H7 (cell line): ENCODE measurements around the gene GPR132. TPM values are rescaled to one million over a fixed set of nuclear protein-coding genes. Genes with fewer than 3 reads are reported as not detected.

ENCODE experiments used
- DNase-seq: peaks from one replicate; pipeline ENCODE4 v3.0.0; 2012
- H3K27me3 ChIP-seq: 2 replicates; pipeline ENCODE4 v1.6.0; 2011; ENCODE audit warnings: mild to moderate bottlenecking, low read length; ENCODE audit not compliant: control insufficient read depth, insufficient read depth
- H3K36me3 ChIP-seq: replicated peaks from 2 replicates; pipeline ENCODE4 v1.5.1; 2011; ENCODE audit warnings: low read length; ENCODE audit not compliant: control insufficient read depth, insufficient read depth
- H3K4me3 ChIP-seq: 2 replicates; pipeline ENCODE4 v1.5.1; 2011; ENCODE audit warnings: low read depth, mild to moderate bottlenecking, control low read depth, low read length, moderate library complexity; ENCODE audit not compliant: insufficient read depth
- total RNA-seq: library from RNA; depleted of rRNA; stranded (reverse); fragments of >200 nt; shearing (Covaris generic); gene quantifications from 2 replicates; pipeline ENCODE4 v1.2.3, GENCODE V29; 2014

The GPR132 gene
- total RNA-seq, 1 experiment from 2014 or later, result not detected

DNA sequence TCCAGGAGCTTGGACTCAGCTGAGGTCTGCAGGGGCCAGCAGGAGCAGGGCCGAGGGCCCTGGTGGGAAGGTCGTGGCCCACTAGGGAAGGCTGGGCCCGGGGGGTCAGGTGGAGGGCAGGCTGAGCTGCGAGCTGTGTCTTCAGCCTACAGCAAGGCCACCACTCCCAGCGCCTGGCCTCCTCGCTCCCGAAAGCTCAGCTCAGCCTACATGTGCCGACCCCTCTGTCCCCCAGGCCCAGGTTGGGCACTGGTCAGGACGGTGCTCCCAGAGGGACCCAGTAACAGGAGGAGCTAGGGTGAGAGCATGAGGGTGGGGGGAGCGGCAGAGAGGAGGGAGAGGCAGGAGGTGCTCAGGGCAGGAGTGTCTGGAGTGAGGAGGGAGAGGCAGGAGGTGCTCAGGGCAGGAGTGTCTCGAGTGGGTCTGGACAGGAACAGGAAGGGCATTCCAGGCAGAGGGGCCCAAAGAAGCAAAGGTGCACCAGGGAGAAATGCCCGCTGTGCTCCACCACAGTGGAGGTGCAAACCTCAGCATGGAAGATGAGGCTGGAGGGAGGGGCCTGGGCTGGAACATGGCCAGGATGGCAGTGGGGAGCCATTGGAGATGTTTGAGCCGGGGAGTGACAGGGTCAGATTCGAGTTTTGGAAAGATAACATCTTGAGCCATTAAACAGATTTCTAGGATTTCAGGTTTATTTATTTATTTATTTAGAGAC, 29.1 kb upstream of the GPR132 start:
- Histone ChIP-seq H3K36me3 (no peaks in the 10 kb centered on the region), H3K27me3 (peaks cover 15% of the 10 kb centered on the region), H3K4me3 (peak overlapping the region; percentile 68)
- no peak for DNase-seq

- H3K36me3 ChIP-seq, result no peaks in the 10 kb centered on the region
- H3K4me3 ChIP-seq, result peak overlapping the region; percentile 68
- H3K27me3 ChIP-seq, result peaks cover 20% of the 10 kb centered on the region
- DNase-seq, result peak; percentile 98
Observed at GRCh38 chr14:105093431-105094192, 28.4 kb upstream of the GPR132 start.

GRCh38 chr14:105093038-105093430, 27.8 kb upstream of the GPR132 start:
- Histone ChIP-seq H3K36me3 (no peaks in the 10 kb centered on the region), H3K27me3 (peaks cover 26% of the 10 kb centered on the region), H3K4me3 (peak overlapping the region; percentile 68)
- no peak for DNase-seq

GRCh38 chr14:105092171-105093037, 27.2 kb upstream of the GPR132 start:
- peak; percentile 76 for DNase-seq
- H3K36me3 ChIP-seq, result no peaks in the 10 kb centered on the region
- H3K27me3 ChIP-seq, result peaks cover 32% of the 10 kb centered on the region
- H3K4me3 ChIP-seq, result peak overlapping the region; percentile 68

DNA sequence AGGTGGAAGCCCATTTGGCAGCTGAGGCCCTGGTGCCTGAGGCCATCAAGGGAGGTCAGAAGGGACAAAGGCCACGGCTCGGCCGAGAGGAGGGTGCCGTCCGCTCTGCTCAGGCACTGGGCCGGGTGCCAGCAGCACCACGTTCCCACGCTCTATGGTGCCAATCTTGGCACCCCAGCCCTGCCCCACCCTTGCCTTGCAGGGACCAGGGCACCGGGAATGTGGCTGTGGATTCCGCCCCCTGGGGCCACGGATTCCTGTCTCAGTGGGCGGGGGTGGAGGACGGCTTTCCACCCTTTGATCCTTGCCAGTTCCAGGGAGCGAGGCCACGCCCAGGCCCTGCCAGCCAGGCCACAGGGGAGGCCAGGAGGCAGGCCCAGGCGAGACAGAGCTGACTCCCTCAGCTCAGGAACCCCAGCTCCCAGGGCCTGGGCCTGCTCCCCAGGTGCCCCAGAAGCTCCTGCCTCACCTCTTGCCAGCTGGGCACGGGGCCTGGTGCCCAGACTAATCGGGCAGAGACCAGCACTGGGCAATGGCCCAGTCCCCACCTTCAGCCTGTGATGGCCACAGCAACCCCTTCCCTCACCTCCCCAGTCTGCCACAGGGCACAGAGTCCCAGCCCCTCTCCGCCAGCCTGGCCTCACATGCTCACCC, 26.4 kb upstream of the GPR132 start:
- peaks cover 38% of the 10 kb centered on the region for H3K27me3 ChIP-seq
- no peak for DNase-seq
- H3K4me3 ChIP-seq, result no peak overlapping the region
- H3K36me3 ChIP-seq, result no peaks in the 10 kb centered on the region

DNA sequence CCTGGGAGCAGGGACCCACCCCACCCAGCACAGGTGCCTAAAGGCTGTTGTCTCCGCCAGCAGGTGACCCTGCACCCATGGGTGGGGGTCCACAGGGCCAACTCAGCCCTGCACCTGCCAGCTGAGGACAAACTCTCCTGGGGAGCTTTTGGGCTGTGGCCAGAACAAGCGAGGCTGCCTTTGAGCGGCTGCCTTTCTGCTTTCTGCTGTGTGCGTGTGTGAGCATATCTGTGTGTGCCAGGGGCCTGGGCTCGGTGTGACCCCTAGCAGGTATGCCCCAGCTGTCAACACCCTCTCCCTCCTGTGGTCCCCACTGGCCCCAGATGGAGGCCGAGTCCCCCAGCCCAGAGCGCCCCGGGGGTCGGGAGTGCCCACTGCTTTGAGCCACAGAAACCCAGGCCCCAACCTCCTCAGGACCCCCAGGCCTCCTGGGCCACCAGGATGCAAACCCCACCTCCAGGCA, 25.9 kb upstream of the GPR132 start:
- peaks cover 38% of the 10 kb centered on the region for H3K27me3 ChIP-seq
- H3K36me3 ChIP-seq, result no peaks in the 10 kb centered on the region
- H3K4me3 ChIP-seq, result no peak overlapping the region
- DNase-seq, result no peak

DNA sequence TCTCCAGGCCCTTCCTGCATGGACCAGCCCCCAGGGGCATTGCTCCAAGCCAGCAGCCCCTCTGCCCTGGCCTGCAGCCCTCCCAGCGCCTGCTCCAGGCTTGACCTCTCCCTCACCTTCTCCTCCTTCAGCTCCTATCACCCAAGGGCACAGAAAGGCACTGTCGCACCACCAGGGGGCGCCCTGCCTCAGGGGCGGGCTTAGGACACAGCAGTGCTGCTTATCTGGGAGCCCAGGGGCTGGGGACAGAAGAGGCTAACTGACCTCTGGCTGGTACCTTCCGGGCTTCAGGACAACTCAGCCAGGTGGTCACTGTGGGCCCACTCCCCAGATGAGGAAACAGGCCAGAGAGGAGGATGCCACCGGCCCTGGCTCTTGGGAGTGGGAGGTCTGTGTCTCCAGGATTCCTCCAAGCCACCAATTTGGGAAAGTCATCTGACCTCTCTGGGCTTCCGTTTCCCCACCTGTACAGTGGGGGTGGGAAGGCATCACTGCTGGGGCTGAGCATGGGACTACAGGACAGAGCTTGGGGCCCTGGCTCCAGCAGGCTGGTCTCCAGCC, 25.3 kb upstream of the GPR132 start:
- Histone ChIP-seq H3K27me3 (peaks cover 41% of the 10 kb centered on the region), H3K4me3 (no peak overlapping the region), H3K36me3 (no peaks in the 10 kb centered on the region)
- peak; percentile 95 for DNase-seq

- Histone ChIP-seq H3K27me3 (peaks cover 41% of the 10 kb centered on the region), H3K36me3 (no peaks in the 10 kb centered on the region), H3K4me3 (no peak overlapping the region)
- no peak for DNase-seq
Observed at GRCh38 chr14:105089746-105090492, 24.7 kb upstream of the GPR132 start.

DNA sequence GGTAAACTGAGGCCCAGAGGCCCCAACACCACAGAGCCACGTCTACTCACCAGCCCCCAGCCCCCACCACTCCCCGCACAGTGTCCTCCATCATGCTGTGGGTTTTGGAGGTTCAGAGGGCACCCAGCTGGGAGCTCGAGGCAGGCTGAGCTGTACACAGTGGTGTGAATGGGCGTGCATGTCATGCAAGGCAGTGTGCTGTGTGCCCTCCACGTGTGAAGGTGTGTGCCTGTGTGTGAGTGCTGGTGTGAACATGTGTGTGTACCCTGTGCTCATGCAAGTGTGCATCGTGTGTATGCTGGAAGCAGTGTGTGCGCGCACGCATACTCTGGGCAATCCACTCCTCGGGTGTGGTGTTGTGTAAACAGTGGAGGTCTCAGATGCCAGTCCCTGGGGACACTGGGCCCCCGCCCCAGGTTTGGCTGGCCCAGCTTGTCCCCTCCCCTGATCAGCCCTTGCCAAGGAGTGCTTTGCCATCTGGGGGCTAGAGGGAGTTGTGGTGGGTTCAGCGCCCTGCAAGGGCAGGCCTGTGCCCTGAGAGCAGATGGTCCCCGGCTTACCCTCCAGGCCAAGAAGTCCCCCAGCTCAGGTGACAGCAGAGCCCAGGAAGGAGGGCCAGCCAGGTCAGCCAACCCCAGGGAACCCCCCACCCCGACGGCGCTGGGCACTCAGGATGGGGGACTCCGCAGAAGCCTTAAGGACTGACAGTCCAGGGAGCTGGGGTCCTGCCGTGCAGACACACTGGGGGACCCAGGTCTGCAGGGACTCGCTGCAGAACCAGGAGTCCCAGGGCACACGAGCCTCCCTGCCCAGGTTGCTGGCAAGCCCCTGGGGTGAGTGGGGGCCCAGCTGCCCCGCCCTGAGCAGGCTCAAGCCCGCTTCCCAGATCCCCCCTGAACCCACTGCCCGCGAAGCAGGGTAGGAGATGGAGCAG, 23.8 kb upstream of the GPR132 start:
- DNase-seq, result no peak
- no peak overlapping the region for H3K4me3 ChIP-seq
- H3K36me3 ChIP-seq, result no peaks in the 10 kb centered on the region
- H3K27me3 ChIP-seq, result peaks cover 35% of the 10 kb centered on the region

DNA sequence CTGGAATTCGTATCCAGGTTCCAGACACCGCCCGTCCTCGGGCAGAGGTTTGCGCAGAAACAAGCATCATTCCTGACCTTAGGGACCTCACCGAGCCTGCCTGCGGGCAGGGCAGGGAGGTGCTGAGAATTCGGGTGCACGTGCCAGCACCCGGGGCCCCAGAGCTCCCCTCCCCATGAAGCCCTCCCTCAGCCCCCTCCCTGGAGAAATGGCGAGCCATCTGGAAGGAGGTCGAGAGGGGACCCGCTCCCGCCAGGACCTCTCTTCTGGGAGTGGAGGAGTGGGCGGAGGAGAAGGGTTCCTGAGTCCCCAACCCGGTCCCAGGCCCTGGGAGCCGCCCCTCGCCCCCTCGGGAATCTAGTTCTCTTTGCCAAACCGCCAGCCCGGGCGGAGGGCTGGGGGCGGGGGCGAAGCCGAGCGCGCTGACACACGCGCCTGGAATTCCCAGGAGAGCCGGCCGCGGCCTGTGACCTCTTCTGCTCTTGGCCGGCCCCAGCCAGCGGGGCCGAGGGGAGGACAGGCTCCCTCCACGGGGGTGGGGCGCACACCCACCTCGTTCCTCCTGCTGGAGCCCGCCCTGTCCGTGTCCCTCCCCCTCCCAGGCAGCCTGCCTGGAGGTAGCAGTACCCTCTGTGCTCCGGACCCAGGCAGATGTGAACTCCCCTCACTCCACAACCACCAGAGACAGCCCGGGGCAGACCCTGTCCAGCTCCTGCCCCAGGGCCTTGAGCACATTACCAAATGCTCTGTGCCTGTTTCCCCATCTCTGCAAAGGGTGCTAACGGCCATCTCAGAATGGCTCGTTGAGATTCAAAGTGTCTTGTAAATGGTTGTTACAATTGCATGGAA, 23.0 kb upstream of the GPR132 start:
- H3K36me3 ChIP-seq, result no peaks in the 10 kb centered on the region
- peak; percentile 92 for DNase-seq
- peak overlapping the region; percentile 53 for H3K4me3 ChIP-seq
- peaks cover 30% of the 10 kb centered on the region for H3K27me3 ChIP-seq

DNA sequence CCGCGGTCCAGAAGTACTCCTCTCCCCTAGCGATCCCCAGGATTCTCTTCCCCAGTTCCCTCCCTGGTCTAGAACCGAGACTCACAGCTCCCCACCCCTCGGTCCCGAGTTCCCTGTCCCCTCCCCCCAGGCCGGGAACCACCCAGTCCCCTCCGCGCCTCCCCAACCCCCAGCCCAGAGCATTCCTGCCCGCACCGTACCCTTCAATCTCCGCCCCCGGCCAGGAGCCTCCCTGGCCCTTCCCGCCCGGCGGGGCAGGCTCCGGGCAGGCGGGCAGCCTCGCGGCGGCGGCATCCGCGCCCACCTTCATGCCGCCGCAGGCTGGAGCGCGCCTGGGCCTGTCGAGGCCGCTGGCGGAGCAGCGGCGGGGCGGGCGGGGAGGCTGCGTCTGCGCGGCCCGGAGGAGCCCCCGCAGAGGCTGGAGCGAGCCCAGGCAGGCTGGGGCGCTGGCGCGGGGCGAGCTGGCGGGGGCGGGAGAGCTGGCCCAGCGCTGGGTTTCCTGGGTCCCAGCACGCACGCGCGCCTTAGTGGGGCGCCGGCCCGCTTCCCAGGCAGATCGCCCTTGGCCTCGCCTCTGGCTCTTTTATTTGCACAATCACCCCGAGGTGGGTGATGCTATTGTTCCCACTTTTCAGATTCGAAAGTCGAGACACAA, 22.2 kb upstream of the GPR132 start:
- Histone ChIP-seq H3K27me3 (peaks cover 26% of the 10 kb centered on the region), H3K4me3 (peak overlapping the region; percentile 53), H3K36me3 (no peaks in the 10 kb centered on the region)
- peak; percentile 89 for DNase-seq
